Activated T-cell treated with anti-CD3 and anti-CD28 coated beads, Interleukin-2, amount 50 U/mL, for 1 hour (primary cell): ENCODE data around the gene MCM3AP.
A peak's percentile ranks its signal among the peaks of the same experiment; 100 is the strongest.
"Not testable (repeated sequence)": the region's sequence is repeated elsewhere in the genome, so short reads cannot be mapped to it uniquely, and the experiment has no call there.

Experiments used
- DNase-seq: peaks from one replicate; pipeline ENCODE4 v3.0.0-alpha.2; 2020

The MCM3AP gene

GRCh38 chr21:46310260-46310659 lies 24.8 kb upstream of the MCM3AP start:
- DNase-seq: not testable (repeated sequence)

GRCh38 chr21:46308431-46308830 lies 23.0 kb upstream of the MCM3AP start:
- no peak for DNase-seq

GRCh38 chr21:46307625-46308024 lies 22.2 kb upstream of the MCM3AP start:
- no peak for DNase-seq

GRCh38 chr21:46304955-46305354 lies 19.5 kb upstream of the MCM3AP start:
- no peak for DNase-seq

GRCh38 chr21:46304437-46304836 lies 19.0 kb upstream of the MCM3AP start:
- DNase-seq: no peak

- no peak for DNase-seq
Measured at GRCh38 chr21:46301759-46302158, 16.3 kb upstream of the MCM3AP start.

GRCh38 chr21:46299167-46299566 lies 13.8 kb upstream of the MCM3AP start:
- DNase-seq: no peak

GRCh38 chr21:46297338-46298271 lies 12.2 kb upstream of the MCM3AP start:
- no peak for DNase-seq

- peak; percentile 43 for DNase-seq
Measured at GRCh38 chr21:46295996-46296752, 10.8 kb upstream of the MCM3AP start.

- DNase-seq: no peak
Measured at GRCh38 chr21:46295177-46295770, 9.9 kb upstream of the MCM3AP start.

- DNase-seq: no peak
Measured at GRCh38 chr21:46294647-46295176, 9.3 kb upstream of the MCM3AP start.

GRCh38 chr21:46291561-46291960 lies 6.2 kb upstream of the MCM3AP start:
- DNase-seq: no peak

- DNase-seq: no peak
Measured at GRCh38 chr21:46289655-46290179, 4.3 kb upstream of the MCM3AP start.

- no peak for DNase-seq
Measured at GRCh38 chr21:46287541-46287940, 2.1 kb upstream of the MCM3AP start.

GRCh38 chr21:46286648-46287002 lies 1.2 kb upstream of the MCM3AP start:
- DNase-seq: no peak

GRCh38 chr21:46285761-46286647 lies 593 bp upstream of the MCM3AP start, which contains the start of gene YBEY:
Gene YBEY, plus strand, starts transcription at chr21:46286342. Its CDS starts 572 bp downstream, at chr21:46286914.
- DNase-seq: peak; percentile 86

- no peak for DNase-seq
Measured at GRCh38 chr21:46284733-46285132, 678 bp downstream of the MCM3AP start.

- no peak for DNase-seq
Measured at GRCh38 chr21:46284077-46284644, 1.2 kb downstream of the MCM3AP start.

GRCh38 chr21:46274797-46275390 lies 10.5 kb downstream of the MCM3AP start:
- no peak for DNase-seq

- no peak for DNase-seq
Measured at GRCh38 chr21:46273341-46273740, 12.1 kb downstream of the MCM3AP start.

- no peak for DNase-seq
Measured at GRCh38 chr21:46269466-46269865, 15.9 kb downstream of the MCM3AP start.
